SK-N-SH treated with all-trans-retinoic acid at 6 μM for 48 hours (cell line): ENCODE measurements around the gene IL18R1.

ENCODE experiments used
- ATAC-seq: fragments of 200-7000 bp; cut with Tn5 transposase; 3 replicates; pipeline ENCODE4 v1.9.1; 2020; ENCODE audit warnings: mild to moderate bottlenecking, moderate library complexity
- ARNTL ChIP-seq: fragments of 450-650 bp; formaldehyde crosslinking; IDR thresholded peaks from 2 replicates; pipeline ENCODE4 v1.5.0; 2020; ENCODE audit warnings: low read depth, mild to moderate bottlenecking, moderate library complexity, borderline replicate concordance
- BACH2 ChIP-seq: fragments of 250-450 bp; sonication (Bioruptor Pico); IDR thresholded peaks from 2 replicates; pipeline ENCODE4 v1.9.0; 2021; ENCODE audit warnings: mild to moderate bottlenecking, borderline replicate concordance
- CREB5 ChIP-seq: fragments of 250-450 bp; sonication (Bioruptor Pico); IDR thresholded peaks from 2 replicates; pipeline ENCODE4 v1.5.1; 2020; ENCODE audit warnings: low read depth, mild to moderate bottlenecking, moderate library complexity
- CSDC2 ChIP-seq: fragments of 250-450 bp; sonication (Bioruptor Pico); IDR thresholded peaks from 2 replicates; pipeline ENCODE4 v1.5.0; 2020; ENCODE audit warnings: mild to moderate bottlenecking, moderate library complexity
- ESRRG ChIP-seq: fragments of 250-450 bp; sonication (Bioruptor Pico); IDR thresholded peaks from 2 replicates; pipeline ENCODE4 v1.6.1; 2021; ENCODE audit warnings: mild to moderate bottlenecking
- GLIS3 ChIP-seq: fragments of 250-450 bp; sonication (Bioruptor Pico); IDR thresholded peaks from 2 replicates; pipeline ENCODE4 v1.5.0; 2020; ENCODE audit warnings: mild to moderate bottlenecking, moderate library complexity
- ISL1 ChIP-seq: fragments of 250-450 bp; sonication (Bioruptor Pico); IDR thresholded peaks from 2 replicates; pipeline ENCODE4 v2.1.2; 2022; ENCODE audit warnings: mild to moderate bottlenecking, moderate library complexity
- OSR1 ChIP-seq: fragments of 250-450 bp; sonication (Bioruptor Pico); IDR thresholded peaks from 2 replicates; pipeline ENCODE4 v1.8.0; 2022; ENCODE audit warnings: moderate library complexity, mild to moderate bottlenecking, inconsistent platforms
- POU6F1 ChIP-seq: fragments of 250-450 bp; sonication (Bioruptor Pico); IDR thresholded peaks from 2 replicates; pipeline ENCODE4 v1.8.0; 2021; ENCODE audit warnings: low read depth, mild to moderate bottlenecking, moderate library complexity, borderline replicate concordance
- PPARA ChIP-seq: fragments of 250-450 bp; sonication (Bioruptor Pico); IDR thresholded peaks from 2 replicates; pipeline ENCODE4 v1.5.0; 2020; ENCODE audit warnings: mild to moderate bottlenecking, borderline replicate concordance
- RARB ChIP-seq: fragments of 250-450 bp; sonication (Bioruptor Pico); IDR thresholded peaks from 2 replicates; pipeline ENCODE4 v1.8.0; 2021; ENCODE audit warnings: mild to moderate bottlenecking, moderate library complexity
- SNAI2 ChIP-seq: fragments of 250-450 bp; sonication (Bioruptor Pico); IDR thresholded peaks from 2 replicates; pipeline ENCODE4 v1.5.0; 2020; ENCODE audit warnings: mild to moderate bottlenecking, moderate library complexity
- TCF4 ChIP-seq: fragments of 250-450 bp; sonication (Bioruptor Pico); IDR thresholded peaks from 2 replicates; pipeline ENCODE4 v1.8.0; 2021; ENCODE audit warnings: mild to moderate bottlenecking, moderate library complexity, borderline replicate concordance
- TOX ChIP-seq: fragments of 250-450 bp; sonication (Bioruptor Pico); IDR thresholded peaks from 2 replicates; pipeline ENCODE4 v1.8.0; 2021; ENCODE audit warnings: mild to moderate bottlenecking, moderate library complexity, borderline replicate concordance
- ZC3H10 ChIP-seq: fragments of 250-450 bp; sonication (Bioruptor Pico); IDR thresholded peaks from 2 replicates; pipeline ENCODE4 v1.5.1; 2021; ENCODE audit warnings: mild to moderate bottlenecking, moderate library complexity
- ZFP3 ChIP-seq: fragments of 250-450 bp; sonication (Bioruptor Pico); IDR thresholded peaks from 2 replicates; pipeline ENCODE4 v1.5.0; 2020; ENCODE audit warnings: mild to moderate bottlenecking, moderate library complexity
- ZFP30 ChIP-seq: fragments of 450-650 bp; formaldehyde crosslinking; IDR thresholded peaks from 2 replicates; pipeline ENCODE4 v1.5.0; 2022; ENCODE audit warnings: mild to moderate bottlenecking, moderate library complexity
- ZNF70 ChIP-seq: fragments of 450-650 bp; formaldehyde crosslinking; IDR thresholded peaks from 2 replicates; pipeline ENCODE4 v1.5.0; 2020; ENCODE audit warnings: mild to moderate bottlenecking, moderate library complexity
- ZNF8 ChIP-seq: fragments of 450-650 bp; formaldehyde crosslinking; IDR thresholded peaks from 2 replicates; pipeline ENCODE4 v1.5.0; 2020; ENCODE audit warnings: mild to moderate bottlenecking, moderate library complexity
- TF ChIP-seq, protein P1 (sequence below): fragments of 250-450 bp; sonication (Bioruptor Pico); IDR thresholded peaks from 2 replicates; pipeline ENCODE4 v1.5.1; 2021; ENCODE audit warnings: mild to moderate bottlenecking, moderate library complexity
- TF ChIP-seq, protein P2 (sequence below): fragments of 250-450 bp; sonication (Bioruptor Pico); IDR thresholded peaks from 2 replicates; pipeline ENCODE4 v1.5.0; 2020; ENCODE audit warnings: mild to moderate bottlenecking, moderate library complexity
- TF ChIP-seq, protein P3 (sequence below): fragments of 250-450 bp; sonication (Bioruptor Pico); IDR thresholded peaks from 2 replicates; pipeline ENCODE4 v1.8.0; 2020; ENCODE audit warnings: mild to moderate bottlenecking, moderate library complexity, borderline replicate concordance

The IL18R1 gene

GRCh38 chr2:102412199-102412598 lies 56.6 kb downstream of the IL18R1 start:
- ATAC-seq: no peak
- TF ChIP-seq GLIS3 (CRISPR knock-in tag) (no peak), CREB5 (CRISPR knock-in tag) (no peak), RARB (no peak), PPARA (CRISPR knock-in tag) (no peak), CSDC2 (CRISPR knock-in tag) (no peak)

DNA sequence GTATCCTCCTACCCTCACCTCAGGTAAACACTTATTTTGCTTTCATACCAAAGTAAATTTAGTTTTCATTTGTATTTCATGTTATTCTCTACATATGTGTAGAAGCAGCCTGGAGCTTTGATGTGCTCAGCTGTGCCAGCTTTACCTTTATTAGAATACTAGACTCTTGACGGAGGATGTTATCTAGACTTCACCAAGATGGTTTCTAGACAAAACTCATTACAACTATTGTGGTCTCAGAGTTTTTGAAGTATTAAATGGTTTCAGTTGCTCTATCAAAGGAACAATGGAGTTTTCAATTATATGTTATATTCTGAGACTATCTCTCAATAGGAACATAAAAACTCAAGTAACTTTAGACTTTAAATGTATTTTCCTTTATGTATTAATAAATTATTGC lies 62.4 kb downstream of the IL18R1 start:
- TF ChIP-seq, protein P1, sequence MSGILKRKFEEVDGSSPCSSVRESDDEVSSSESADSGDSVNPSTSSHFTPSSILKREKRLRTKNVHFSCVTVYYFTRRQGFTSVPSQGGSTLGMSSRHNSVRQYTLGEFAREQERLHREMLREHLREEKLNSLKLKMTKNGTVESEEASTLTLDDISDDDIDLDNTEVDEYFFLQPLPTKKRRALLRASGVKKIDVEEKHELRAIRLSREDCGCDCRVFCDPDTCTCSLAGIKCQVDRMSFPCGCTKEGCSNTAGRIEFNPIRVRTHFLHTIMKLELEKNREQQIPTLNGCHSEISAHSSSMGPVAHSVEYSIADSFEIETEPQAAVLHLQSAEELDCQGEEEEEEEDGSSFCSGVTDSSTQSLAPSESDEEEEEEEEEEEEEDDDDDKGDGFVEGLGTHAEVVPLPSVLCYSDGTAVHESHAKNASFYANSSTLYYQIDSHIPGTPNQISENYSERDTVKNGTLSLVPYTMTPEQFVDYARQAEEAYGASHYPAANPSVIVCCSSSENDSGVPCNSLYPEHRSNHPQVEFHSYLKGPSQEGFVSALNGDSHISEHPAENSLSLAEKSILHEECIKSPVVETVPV: no peak
- no peak for TF ChIP-seq ESRRG
- TF ChIP-seq ZFP3 (CRISPR knock-in tag): no peak
- TF ChIP-seq CSDC2 (CRISPR knock-in tag): no peak
- no peak for TF ChIP-seq SNAI2
- no peak for TF ChIP-seq PPARA (CRISPR knock-in tag)
- no peak for TF ChIP-seq RARB
- TF ChIP-seq OSR1 (CRISPR knock-in tag): no peak
- TF ChIP-seq BACH2: no peak
- TF ChIP-seq, protein P2, sequence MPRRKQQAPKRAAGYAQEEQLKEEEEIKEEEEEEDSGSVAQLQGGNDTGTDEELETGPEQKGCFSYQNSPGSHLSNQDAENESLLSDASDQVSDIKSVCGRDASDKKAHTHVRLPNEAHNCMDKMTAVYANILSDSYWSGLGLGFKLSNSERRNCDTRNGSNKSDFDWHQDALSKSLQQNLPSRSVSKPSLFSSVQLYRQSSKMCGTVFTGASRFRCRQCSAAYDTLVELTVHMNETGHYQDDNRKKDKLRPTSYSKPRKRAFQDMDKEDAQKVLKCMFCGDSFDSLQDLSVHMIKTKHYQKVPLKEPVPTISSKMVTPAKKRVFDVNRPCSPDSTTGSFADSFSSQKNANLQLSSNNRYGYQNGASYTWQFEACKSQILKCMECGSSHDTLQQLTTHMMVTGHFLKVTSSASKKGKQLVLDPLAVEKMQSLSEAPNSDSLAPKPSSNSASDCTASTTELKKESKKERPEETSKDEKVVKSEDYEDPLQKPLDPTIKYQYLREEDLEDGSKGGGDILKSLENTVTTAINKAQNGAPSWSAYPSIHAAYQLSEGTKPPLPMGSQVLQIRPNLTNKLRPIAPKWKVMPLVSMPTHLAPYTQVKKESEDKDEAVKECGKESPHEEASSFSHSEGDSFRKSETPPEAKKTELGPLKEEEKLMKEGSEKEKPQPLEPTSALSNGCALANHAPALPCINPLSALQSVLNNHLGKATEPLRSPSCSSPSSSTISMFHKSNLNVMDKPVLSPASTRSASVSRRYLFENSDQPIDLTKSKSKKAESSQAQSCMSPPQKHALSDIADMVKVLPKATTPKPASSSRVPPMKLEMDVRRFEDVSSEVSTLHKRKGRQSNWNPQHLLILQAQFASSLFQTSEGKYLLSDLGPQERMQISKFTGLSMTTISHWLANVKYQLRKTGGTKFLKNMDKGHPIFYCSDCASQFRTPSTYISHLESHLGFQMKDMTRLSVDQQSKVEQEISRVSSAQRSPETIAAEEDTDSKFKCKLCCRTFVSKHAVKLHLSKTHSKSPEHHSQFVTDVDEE: no peak
- TF ChIP-seq POU6F1 (CRISPR knock-in tag): no peak
- TF ChIP-seq ISL1 (CRISPR knock-in tag): no peak
- TF ChIP-seq GLIS3 (CRISPR knock-in tag): no peak
- TF ChIP-seq TCF4 (CRISPR knock-in tag): no peak
- TF ChIP-seq ZC3H10 (CRISPR knock-in tag): no peak
- TF ChIP-seq ZNF8 (CRISPR knock-in tag): no peak
- TF ChIP-seq, protein P3, sequence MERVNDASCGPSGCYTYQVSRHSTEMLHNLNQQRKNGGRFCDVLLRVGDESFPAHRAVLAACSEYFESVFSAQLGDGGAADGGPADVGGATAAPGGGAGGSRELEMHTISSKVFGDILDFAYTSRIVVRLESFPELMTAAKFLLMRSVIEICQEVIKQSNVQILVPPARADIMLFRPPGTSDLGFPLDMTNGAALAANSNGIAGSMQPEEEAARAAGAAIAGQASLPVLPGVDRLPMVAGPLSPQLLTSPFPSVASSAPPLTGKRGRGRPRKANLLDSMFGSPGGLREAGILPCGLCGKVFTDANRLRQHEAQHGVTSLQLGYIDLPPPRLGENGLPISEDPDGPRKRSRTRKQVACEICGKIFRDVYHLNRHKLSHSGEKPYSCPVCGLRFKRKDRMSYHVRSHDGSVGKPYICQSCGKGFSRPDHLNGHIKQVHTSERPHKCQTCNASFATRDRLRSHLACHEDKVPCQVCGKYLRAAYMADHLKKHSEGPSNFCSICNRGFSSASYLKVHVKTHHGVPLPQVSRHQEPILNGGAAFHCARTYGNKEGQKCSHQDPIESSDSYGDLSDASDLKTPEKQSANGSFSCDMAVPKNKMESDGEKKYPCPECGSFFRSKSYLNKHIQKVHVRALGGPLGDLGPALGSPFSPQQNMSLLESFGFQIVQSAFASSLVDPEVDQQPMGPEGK (CRISPR knock-in tag): no peak
- no peak for TF ChIP-seq ZNF70 (CRISPR knock-in tag)
- no peak for TF ChIP-seq TOX (CRISPR knock-in tag)
- TF ChIP-seq, all 23 proteins: peak for 0
- no peak for ATAC-seq

DNA sequence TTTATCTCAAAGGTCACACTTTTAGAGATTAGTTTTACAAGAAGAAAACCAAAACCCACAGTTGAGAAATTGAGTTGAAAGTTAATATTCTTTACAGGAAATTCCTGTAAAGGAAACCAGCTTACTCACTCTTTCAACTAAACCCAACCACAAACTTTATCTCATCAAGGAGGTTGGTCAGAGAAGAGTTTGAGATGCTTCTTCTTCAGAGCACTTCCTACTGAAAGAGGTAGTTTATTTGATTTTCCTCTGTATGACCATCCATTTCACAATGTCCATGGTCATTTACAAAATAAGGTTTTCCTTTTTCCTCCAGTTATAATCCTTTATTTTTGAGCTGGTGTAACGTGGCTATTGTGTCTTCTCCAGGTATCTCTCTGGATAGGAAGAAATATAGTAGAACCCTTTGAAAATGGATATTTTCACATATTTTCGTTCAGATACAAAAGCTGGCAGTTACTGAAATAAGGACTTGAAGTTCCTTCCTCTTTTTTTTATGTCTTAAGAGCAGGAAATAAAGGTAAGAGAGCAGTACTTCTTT lies 62.9 kb downstream of the IL18R1 start:
- no peak for ATAC-seq
- TF ChIP-seq ZNF70 (CRISPR knock-in tag): no peak
- TF ChIP-seq ZFP30: no peak
- TF ChIP-seq RARB: no peak
- no peak for TF ChIP-seq SNAI2
- TF ChIP-seq ARNTL (CRISPR knock-in tag): no peak
- TF ChIP-seq TCF4 (CRISPR knock-in tag): no peak
- TF ChIP-seq, protein P3 (CRISPR knock-in tag): no peak
- TF ChIP-seq TOX (CRISPR knock-in tag): no peak
- no peak for TF ChIP-seq ZNF8 (CRISPR knock-in tag)
- no peak for TF ChIP-seq ESRRG
